GM21825 (cell line): ENCODE data around the gene IFIH1.

ENCODE experiments used
- ATAC-seq: cut with Tn5 transposase; IDR thresholded peaks from one replicate; pipeline ENCODE4 v1.9.1; 2021; ENCODE audit warnings: mild to moderate bottlenecking, moderate library complexity; ENCODE audit not compliant: unreplicated experiment

IFIH1 gene

GRCh38 chr2:162312853-162313252 lies 5.6 kb downstream of the IFIH1 start:
- ATAC-seq = no peak

GRCh38 chr2:162308747-162309503 lies 9.6 kb downstream of the IFIH1 start:
- ATAC-seq = peak; percentile 68

DNA sequence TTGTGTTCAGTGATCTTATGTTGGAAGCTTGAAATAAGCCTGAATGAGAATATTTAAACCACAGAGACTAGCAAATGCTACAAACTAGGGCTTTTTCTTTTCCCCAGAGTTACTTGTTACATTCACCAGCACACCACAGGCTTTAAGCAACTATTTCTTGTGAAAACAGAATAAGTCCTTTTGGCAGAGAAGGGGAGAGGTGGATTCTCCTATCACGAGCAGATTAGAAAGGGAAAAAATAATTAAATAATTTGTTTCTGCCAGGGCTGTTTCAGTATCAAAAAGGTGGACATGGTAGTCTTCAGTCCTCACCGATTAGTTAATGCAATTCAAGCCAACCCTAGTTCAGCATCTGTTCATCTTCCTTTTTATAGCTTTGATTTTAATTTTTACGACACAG lies 12.6 kb downstream of the IFIH1 start:
- ATAC-seq = no peak

GRCh38 chr2:162301877-162302276 lies 16.6 kb downstream of the IFIH1 start:
- ATAC-seq = no peak

GRCh38 chr2:162301151-162301804 lies 17.2 kb downstream of the IFIH1 start:
- peak; percentile 54 for ATAC-seq

GRCh38 chr2:162300266-162300665 lies 18.2 kb downstream of the IFIH1 start:
- ATAC-seq = no peak

DNA sequence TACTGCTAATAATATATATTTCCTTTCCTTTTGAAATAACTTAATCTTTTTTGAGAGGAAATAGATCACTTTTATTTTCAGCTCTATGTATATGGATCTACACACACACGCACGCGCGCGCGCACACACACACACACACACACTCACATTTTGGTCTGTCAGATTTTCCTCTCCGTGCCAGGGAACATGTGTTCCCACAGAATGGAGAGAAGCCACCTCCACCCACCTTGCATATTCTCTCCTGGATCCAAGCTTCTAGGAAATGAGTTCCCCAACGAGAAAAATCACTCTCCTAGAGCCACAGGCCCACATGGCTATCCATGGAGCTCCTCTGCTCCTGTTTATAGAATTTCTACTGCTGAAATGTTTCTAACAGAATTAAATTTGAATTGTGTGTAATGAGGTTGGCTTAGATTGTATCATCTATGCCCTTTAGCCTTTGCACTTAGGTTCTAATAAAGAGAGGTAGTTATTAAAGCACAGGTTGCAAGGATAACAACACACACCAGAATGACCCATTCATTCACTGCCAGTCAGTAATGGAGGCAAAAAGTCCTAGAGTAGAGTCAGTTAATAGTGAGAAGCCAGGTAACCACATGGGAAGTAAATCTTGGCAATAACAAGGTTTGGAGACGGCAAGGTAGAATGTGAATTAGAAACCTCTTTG lies 19.7 kb downstream of the IFIH1 start:
- no peak for ATAC-seq

- peak; percentile 57 for ATAC-seq
Measured at GRCh38 chr2:162297925-162298552, 20.4 kb downstream of the IFIH1 start.

- ATAC-seq = no peak
Measured at GRCh38 chr2:162295009-162295408, 23.5 kb downstream of the IFIH1 start.

- ATAC-seq = no peak
Measured at GRCh38 chr2:162293122-162293786, 25.2 kb downstream of the IFIH1 start.

GRCh38 chr2:162291748-162292147 lies 26.7 kb downstream of the IFIH1 start:
- no peak for ATAC-seq

DNA sequence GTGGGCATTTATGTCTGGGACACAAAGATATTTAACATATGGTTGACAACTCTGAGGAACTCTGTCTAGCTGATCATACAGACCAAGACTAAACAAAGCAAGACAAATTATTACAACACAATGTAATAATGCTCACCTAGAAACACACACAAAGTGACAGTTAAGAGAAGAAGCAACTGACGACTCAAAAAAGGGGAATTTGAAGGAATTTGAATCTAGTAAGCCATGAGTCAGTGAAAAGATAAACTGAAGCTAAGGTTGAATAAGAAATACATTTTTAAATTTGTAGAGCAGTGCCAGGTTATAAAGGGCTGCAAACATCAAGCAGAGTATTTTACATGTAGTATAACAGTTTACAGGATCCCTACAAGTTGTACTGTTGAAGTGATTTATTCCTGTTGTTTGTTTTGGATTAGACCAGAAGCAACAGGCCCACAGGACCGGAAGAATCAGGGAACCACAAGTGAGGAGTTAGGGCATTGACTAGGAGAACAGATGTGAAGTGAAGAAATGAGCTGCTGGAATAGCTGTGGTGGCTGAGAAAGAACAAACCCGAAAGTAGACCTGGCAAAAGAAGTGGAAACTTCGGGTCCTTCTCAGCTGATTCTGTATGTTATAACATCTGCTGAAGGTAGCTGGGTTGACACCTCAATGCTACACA lies 35.6 kb downstream of the IFIH1 start:
- ATAC-seq = no peak

DNA sequence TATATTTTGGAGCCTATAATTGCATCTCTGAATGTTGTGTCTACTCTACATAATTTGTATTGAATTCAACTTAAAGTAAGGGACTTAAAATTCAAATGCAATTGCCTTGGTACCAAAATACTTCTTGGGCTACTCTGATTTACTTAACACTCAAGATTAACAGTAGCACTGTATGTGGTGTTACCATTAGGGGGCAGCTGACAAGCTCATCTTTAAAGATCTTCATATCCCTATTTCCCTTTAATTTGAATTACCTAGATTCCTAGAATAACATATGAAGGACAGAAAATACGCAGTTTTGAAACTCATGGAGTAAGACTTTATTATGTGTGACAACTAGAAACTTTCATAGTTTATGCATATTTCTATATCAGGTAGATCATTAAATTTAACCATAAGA lies 37.8 kb downstream of the IFIH1 start:
- no peak for ATAC-seq

- no peak for ATAC-seq
Measured at GRCh38 chr2:162277381-162277780, 41.1 kb downstream of the IFIH1 start.

DNA sequence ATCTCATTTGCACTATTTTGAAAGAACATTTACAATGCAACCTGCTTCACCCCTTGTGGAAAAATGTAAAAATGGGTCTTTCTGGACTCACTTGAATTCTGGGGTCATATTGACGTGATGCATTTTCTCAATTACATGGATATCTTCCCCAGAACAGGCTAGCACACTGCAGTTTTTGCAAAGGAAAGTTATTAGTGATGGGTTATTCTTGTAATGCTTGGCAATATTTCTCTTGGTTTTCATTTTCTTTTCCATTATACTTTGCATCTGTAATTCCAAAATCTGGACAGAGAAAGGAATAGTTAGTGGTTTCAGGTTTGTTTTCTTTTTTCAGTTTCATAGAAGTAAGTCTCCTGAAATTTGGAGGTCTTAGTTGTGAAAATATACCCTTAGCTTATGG lies 50.5 kb downstream of the IFIH1 start:
- no peak for ATAC-seq

DNA sequence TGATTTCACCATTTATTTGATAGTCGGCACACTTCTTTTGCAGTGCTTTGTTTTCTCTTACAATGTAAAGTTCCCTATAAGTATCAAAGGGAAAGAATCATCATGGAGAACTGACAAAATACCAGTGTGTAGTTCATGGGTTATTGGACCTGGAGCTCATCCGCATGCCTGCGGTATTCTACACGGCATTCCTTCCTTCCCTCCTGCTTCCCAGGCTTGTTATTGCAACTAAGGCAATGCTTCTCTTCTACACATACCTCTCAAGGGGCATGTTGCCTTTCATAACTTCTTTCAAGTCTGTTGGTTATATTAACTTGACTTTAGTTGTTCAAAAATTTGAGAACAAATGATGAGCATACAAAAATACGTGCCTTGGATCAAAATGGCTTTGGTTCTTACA lies 51.0 kb downstream of the IFIH1 start:
- no peak for ATAC-seq

- ATAC-seq = no peak
Measured at GRCh38 chr2:162266460-162266760, 52.1 kb downstream of the IFIH1 start.

DNA sequence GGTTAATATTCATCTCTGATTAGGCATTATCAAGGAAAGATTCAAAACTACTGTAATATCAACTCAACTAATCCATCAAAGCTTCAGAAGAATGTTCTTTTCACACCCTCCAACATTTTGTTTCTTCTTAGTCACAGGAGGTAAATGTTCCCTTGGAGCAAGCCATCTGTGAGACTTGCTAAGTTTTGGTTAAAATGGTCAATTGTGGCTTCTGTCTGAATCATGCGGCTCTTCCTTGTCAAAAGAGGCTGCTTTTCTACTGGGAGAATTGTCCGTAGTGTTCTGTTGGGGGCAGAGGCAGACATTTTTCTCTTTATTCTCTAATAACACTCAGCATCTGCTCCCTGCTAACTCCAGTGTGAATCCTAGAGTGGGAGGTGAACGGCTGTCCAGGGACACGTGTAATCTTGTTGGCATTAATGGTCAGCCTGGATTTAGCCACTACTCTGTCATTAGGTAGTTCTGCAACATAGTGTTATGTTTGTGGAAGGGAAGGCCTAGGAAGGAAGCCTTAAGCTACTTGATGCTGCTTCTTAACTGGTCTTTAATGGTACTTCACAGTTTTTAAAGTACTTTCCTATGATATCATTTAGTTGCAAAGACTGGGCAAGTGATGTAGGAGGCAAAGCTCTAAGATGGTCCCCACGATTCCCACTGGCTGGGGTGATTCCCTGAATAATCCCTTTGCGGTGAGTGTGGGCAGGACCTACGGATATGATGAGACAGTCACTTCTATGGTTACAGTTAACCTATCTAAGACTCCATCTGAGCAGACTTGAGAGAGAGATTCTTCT lies 52.6 kb downstream of the IFIH1 start:
- ATAC-seq = no peak

- no peak for ATAC-seq
Measured at GRCh38 chr2:162261032-162261945, 57.2 kb downstream of the IFIH1 start.
